ENCODE measurements around the gene GRM5. TPM values are rescaled to one million over a fixed set of nuclear protein-coding genes. Genes with fewer than 3 reads are reported as not detected.

Gene GRM5
- total RNA-seq, 4 donors from 2014 or later = 0.81 TPM; not detected in 3

DNA sequence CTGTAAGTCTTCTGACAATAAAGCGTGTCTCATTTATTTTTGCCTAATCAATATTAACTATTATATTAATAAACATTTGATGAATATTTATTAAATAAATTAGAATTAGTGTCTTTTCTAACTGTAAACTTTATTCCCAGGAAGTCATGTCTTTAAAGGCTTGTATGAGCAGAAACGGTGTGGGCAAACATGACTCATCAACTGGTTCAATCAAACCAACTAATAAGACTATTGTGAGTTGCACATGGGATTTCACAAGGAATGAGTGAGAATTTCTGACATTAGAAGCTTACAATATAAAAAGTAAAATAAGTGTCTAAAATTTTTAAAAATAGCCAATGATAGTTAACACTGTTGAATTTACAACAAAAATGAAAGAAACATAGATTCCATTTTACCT lies 469.0 kb downstream of the GRM5 start:
- Histone ChIP-seq H3K27ac (no peak overlapping the region), H3K9me3 (no peaks in the 10 kb centered on the region), H3K4me3 (replicated peaks in 1 of 3) (no peak overlapping the region), H3K27me3 (no peaks in the 10 kb centered on the region), H3K36me3 (no peaks in the 10 kb centered on the region), H3K4me1 (no peaks in the 10 kb centered on the region)
- TF ChIP-seq CTCF (IDR thresholded peaks at IDR 0.05) = no peak
- no peak for DNase-seq
- 91 to 92% methylated on average over 2 of the region's 2 CpGs for WGBS, 2 donors
- intact Hi-C loops (cut with DNase I) = no loop called here

DNA sequence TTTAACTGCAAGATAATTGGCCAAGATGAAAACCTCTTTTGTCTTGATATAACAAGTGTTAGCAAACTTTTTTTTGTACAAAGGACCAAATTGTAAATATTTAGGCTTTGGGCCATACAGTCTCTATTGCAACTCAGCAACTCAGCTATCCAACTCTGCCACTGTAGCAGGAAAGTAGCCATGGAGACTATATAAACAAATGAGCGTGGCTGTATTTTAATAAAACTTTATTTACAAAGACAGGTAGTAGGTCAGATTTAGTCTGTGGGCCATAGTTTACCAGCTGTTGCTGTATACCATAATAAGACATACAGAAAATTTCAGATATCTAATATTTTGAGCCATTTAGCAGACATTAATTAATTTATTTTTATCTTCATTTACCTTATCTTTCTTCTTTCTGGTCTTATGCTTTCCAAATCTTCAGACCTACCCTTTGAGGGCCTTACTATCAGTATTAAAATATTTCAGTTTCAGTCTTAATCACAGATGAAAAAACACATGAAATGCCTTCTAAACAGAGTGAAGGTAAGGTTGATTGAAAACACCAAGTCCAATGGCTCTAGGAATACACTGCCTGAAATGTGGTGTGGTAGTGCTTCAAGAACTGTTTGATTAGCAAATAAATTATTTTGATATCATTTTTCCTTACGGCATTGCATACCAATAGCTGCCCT lies 471.4 kb downstream of the GRM5 start:
- intact Hi-C loops (cut with DNase I) = no loop called here
- Histone ChIP-seq H3K36me3 (no peaks in the 10 kb centered on the region), H3K4me1 (no peaks in the 10 kb centered on the region), H3K27me3 (no peaks in the 10 kb centered on the region), H3K4me3 (replicated peaks in 1 of 3) (no peak overlapping the region), H3K9me3 (no peaks in the 10 kb centered on the region), H3K27ac (no peak overlapping the region)
- WGBS, 2 donors = 86 to 91% methylated on average over 2 of the region's 2 CpGs
- no peak for DNase-seq
- TF ChIP-seq POLR2A (IDR thresholded peaks at IDR 0.05) = no peak
- TF ChIP-seq CTCF (IDR thresholded peaks at IDR 0.05) = no peak

GRCh38 chr11:88590361-88590760 lies 475.4 kb downstream of the GRM5 start:
- no peaks in the 10 kb centered on the region for H3K4me1 ChIP-seq
- intact Hi-C loops (cut with DNase I) = no loop called here
- no peak overlapping the region for H3K4me3 ChIP-seq (replicated peaks in 1 of 3)
- 80 to 81% methylated on average over 3 of the region's 3 CpGs for WGBS, 2 donors
- no peak for TF ChIP-seq POLR2A (IDR thresholded peaks at IDR 0.05)
- no peak for TF ChIP-seq CTCF (IDR thresholded peaks at IDR 0.05)
- H3K27ac ChIP-seq = no peak overlapping the region
- no peak for DNase-seq
- H3K27me3 ChIP-seq = no peaks in the 10 kb centered on the region
- H3K9me3 ChIP-seq = no peaks in the 10 kb centered on the region
- H3K36me3 ChIP-seq = no peaks in the 10 kb centered on the region

- no peaks in the 10 kb centered on the region for H3K27me3 ChIP-seq
- no peaks in the 10 kb centered on the region for H3K9me3 ChIP-seq
- DNase-seq = no peak
- no peak overlapping the region for H3K27ac ChIP-seq
- no peak overlapping the region for H3K4me3 ChIP-seq (replicated peaks in 1 of 3)
- no peaks in the 10 kb centered on the region for H3K36me3 ChIP-seq
- no peaks in the 10 kb centered on the region for H3K4me1 ChIP-seq
- 74 to 81% methylated on average over 4 of the region's 4 CpGs for WGBS, 2 donors
- TF ChIP-seq CTCF (IDR thresholded peaks at IDR 0.05) (no peak), POLR2A (IDR thresholded peaks at IDR 0.05) (no peak)
- intact Hi-C loops (cut with DNase I) = no loop called here
Observed at GRCh38 chr11:88583251-88583650, 482.5 kb downstream of the GRM5 start.

DNA sequence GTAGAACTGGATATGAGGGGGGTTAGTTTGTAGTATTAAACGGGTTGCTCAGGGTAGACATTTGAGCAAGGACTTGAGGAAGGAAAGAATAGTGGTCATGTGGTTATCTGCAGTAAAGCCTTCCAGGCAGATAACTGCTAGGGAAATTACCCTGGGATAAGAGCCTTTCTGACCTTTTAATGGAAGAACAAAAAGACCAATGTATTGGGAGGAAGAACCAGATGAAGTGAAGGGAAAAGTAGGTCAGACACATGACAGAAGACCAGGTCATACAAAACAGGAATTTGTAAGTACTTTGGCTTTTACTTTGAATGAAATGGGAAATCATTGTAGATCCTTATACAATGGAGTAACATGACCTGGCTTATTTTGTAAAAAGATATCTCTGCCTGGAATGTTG lies 486.3 kb downstream of the GRM5 start:
- no peak for TF ChIP-seq POLR2A (IDR thresholded peaks at IDR 0.05)
- TF ChIP-seq CTCF (IDR thresholded peaks at IDR 0.05) = no peak
- Histone ChIP-seq H3K4me1 (no peaks in the 10 kb centered on the region), H3K36me3 (no peaks in the 10 kb centered on the region), H3K27ac (no peak overlapping the region), H3K27me3 (no peaks in the 10 kb centered on the region), H3K4me3 (replicated peaks in 1 of 3) (no peak overlapping the region), H3K9me3 (no peaks in the 10 kb centered on the region)
- intact Hi-C loops (cut with DNase I) = no loop called here
- no peak for DNase-seq
- WGBS, 2 donors = 63 to 71% methylated on average over 1 of the region's 1 CpG

All from thyroid gland (tissue), 4 donors.